Gastroesophageal sphincter (tissue), 3 donors: Measurements from ENCODE around the gene R3HDM2.

ENCODE experiments used
- CTCF ChIP-seq, 4 experiments: fragments of 200-600 bp in 2 of 4; fragments of 450-650 bp in 2 of 4; sonication (generic) in 1 of 4; IDR thresholded peaks; one replicate each; pipeline ENCODE4 v1.5.1; 2017 to 2019; ENCODE audit warnings: antibody characterized with exemption in 4 of 4, mild to moderate bottlenecking in 2 of 4, moderate library complexity in 2 of 4
- POLR2A ChIP-seq, 2 donors: fragments of 450-650 bp; IDR thresholded peaks; one replicate each; pipeline ENCODE4 v1.6.1; 2017; ENCODE audit warnings: antibody characterized with exemption in 2 of 2, mild to moderate bottlenecking in 2 of 2, moderate library complexity in 1 of 2

DNA sequence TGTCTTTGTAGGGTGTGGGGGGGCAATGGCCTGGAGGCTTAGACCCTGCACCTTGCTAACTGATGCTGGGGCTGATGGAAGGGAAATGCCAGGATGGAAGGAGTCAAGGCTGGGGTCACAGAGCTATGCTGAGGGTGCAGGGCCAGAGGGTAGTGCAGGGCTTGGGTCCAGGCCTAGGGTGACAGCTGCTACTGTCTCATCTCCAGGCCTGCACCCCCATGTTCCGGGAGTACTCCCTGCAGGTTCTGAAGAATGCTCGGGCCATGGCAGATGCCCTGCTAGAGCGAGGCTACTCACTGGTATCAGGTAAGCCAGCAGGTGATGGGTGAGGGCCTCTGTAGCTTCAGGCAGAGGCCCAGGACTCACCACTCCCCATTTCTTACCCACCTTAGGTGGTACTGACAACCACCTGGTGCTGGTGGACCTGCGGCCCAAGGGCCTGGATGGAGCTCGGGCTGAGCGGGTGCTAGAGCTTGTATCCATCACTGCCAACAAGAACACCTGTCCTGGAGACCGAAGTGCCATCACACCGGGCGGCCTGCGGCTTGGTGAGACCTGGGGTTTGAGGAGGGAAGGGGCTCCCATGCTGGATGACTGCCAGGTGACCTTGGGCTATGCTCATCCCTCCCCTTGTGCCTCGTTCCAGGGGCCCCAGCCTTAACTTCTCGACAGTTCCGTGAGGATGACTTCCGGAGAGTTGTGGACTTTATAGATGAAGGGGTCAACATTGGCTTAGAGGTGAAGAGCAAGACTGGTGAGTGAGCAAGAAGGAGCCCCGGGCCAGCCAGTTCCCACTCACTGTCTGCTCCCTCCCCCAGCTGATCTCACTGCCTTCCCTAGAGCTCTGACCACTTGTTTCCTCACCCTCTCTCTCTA, 197.2 kb downstream of the R3HDM2 start:
- TF ChIP-seq CTCF (IDR thresholded peaks at IDR 0.05): no peak
- TF ChIP-seq POLR2A (IDR thresholded peaks at IDR 0.05): no peak
